ENCODE measurements around the gene EPOP. TPM values are rescaled to one million over a fixed set of nuclear protein-coding genes. Genes with fewer than 3 reads are reported as not detected.

EPOP gene
- total and polyA plus RNA-seq, 2 of the 8 experiments (the other 6 are each of a cell fraction or from before 2014, with no cell fraction given): 1.5 to 3.3 TPM

- no peak for TF ChIP-seq RFX5 (IDR thresholded peaks at IDR 0.05; ENCODE audit: borderline replicate concordance, low read depth, low read length)
- no peak for TF ChIP-seq POLR2A (IDR thresholded peaks at IDR 0.05; ENCODE audit: control extremely low read depth in 1 of 2, low read depth in 2 of 2, low read length in 2 of 2)
- no peak for TF ChIP-seq TAF7 (optimal IDR thresholded peaks at IDR 0.05; ENCODE audit: borderline replicate concordance, low read depth, low read length)
- TF ChIP-seq CHD2 (IDR thresholded peaks at IDR 0.05; ENCODE audit: low read length): no peak
- no peak for TF ChIP-seq BCL11A (IDR thresholded peaks at IDR 0.05; ENCODE audit: low read depth in 2 of 2, low read length in 2 of 2)
These were observed 22.5 kb upstream of the EPOP start (continued) for GRCh38 chr17:38697061-38697820.
